ENCODE results near the gene KLHL25. TPM values are rescaled to one million over a fixed set of nuclear protein-coding genes. Genes with fewer than 3 reads are reported as not detected.

Gene KLHL25
- total RNA-seq, 1 donor from 2014 or later, result 2.0 TPM

DNA sequence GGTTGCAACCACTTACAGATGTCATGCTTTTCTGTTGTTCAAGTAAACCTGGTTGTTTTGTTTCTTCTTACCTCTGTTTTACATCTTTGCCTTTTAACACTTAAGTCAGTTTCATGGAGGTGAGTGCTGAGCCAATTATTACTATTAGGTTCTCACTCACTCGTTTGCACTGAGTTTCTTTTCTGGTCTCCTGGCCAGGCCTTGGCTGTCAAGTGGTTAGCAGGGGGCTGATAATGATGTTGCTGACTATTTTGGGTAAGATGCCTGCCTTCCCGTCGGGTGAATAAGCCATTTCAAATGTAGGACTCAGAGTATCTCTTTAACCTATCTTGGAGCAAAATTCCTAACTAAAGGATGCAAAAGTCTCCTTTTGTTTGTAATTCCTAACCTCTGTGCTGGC is 78.5 kb downstream of the KLHL25 start:
- peaks cover 62% of the 10 kb centered on the region for H3K4me1 Mint-ChIP-seq
- no peak for TF ChIP-seq CTCF (IDR thresholded peaks at IDR 0.05)
- no peak overlapping the region for H3K4me3 Mint-ChIP-seq
- no peak for ATAC-seq (ENCODE audit: low read depth)
- intact Hi-C loops (cut with micrococcal nuclease), result no loop called here
- H3K36me3 Mint-ChIP-seq (ENCODE audit: low read depth), result peaks cover 97% of the 10 kb centered on the region
- ChIA-PET CTCF (no interaction called here), POLR2A (no interaction called here)
- peak overlapping the region; percentile 81 for H3K27ac Mint-ChIP-seq
- H3K9me3 Mint-ChIP-seq, result no peaks in the 10 kb centered on the region
- DNase-seq, result no peak
- H3K27me3 Mint-ChIP-seq, result no peaks in the 10 kb centered on the region

DNA sequence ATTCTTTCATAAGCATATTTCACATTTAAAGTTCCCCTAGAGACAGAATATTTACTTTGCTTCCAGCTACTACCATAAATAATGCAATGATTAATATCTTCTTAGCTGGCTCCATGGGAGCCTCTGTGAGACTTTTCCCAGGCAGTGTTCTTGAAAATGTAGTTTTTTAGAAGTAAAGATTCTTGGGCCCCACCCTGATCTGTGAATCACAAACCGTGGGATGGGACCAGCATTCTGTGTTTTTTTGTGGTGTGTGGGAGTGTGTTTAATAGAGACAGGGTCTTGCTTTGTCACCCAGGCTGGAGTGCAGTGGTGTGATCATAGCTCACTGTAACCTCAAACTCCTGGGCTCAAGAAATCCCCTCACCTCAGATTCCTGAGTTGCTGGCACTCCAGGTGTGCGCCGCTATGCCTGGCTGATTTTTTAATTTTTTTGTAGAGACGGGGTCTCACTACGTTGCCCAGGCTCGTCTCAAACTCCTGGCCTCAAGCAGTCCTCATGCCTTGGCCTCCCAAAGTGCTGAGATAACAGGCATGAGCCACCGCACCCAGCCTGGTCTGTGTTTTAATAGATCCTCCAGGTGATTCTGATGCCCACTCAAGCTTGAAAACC is 83.0 kb downstream of the KLHL25 start:
- TF ChIP-seq CTCF (IDR thresholded peaks at IDR 0.05), result no peak
- ATAC-seq (ENCODE audit: low read depth) (no peak), DNase-seq (no peak)
- Mint-ChIP-seq H3K4me3 (no peak overlapping the region), H3K27me3 (no peaks in the 10 kb centered on the region), H3K9me3 (no peaks in the 10 kb centered on the region), H3K27ac (peak overlapping the region; percentile 70), H3K36me3 (ENCODE audit: low read depth) (peaks cover 85% of the 10 kb centered on the region), H3K4me1 (peaks cover 60% of the 10 kb centered on the region)
- CTCF ChIA-PET, result interaction anchor here (1.1 to 1.7 kb wide), 3 partner anchors 20 to 228 kb away, joined by 3 to 4 read pairs (median 3); no protein-coding TSS in a partner anchor
- POLR2A ChIA-PET, result interaction anchor here (0.8 to 5.8 kb wide), 2 partner anchors 8 to 21 kb away, joined by 4 to 49 read pairs; no protein-coding TSS in a partner anchor
- intact Hi-C loops (cut with micrococcal nuclease), result no loop called here

- ATAC-seq (ENCODE audit: low read depth), result peak; percentile 14
- ChIA-PET POLR2A (interaction anchor here (0.7 to 5.8 kb wide), 4 partner anchors 17 to 23 kb away, joined by 3 to 49 read pairs (median 5); no protein-coding TSS in a partner anchor), CTCF (no interaction called here)
Observed at GRCh38 chr15:85710340-85710842, 84.3 kb downstream of the KLHL25 start.

More at GRCh38 chr15:85710340-85710842, 84.3 kb downstream of the KLHL25 start:
- DNase-seq, result no peak
- peaks cover 80% of the 10 kb centered on the region for H3K36me3 Mint-ChIP-seq (ENCODE audit: low read depth)
- H3K4me3 Mint-ChIP-seq, result no peak overlapping the region
- H3K9me3 Mint-ChIP-seq, result no peaks in the 10 kb centered on the region
- peak overlapping the region; percentile 75 for H3K27ac Mint-ChIP-seq
- no peak for TF ChIP-seq CTCF (IDR thresholded peaks at IDR 0.05)
- H3K4me1 Mint-ChIP-seq, result peaks cover 66% of the 10 kb centered on the region
- intact Hi-C loops (cut with micrococcal nuclease), result no loop called here
- H3K27me3 Mint-ChIP-seq, result no peaks in the 10 kb centered on the region

Data from activated B cell treated with CpG ODN at 0.5 μM for 24 hours (primary cell).